ENCODE results near the gene PIH1D2.

The PIH1D2 gene

DNA sequence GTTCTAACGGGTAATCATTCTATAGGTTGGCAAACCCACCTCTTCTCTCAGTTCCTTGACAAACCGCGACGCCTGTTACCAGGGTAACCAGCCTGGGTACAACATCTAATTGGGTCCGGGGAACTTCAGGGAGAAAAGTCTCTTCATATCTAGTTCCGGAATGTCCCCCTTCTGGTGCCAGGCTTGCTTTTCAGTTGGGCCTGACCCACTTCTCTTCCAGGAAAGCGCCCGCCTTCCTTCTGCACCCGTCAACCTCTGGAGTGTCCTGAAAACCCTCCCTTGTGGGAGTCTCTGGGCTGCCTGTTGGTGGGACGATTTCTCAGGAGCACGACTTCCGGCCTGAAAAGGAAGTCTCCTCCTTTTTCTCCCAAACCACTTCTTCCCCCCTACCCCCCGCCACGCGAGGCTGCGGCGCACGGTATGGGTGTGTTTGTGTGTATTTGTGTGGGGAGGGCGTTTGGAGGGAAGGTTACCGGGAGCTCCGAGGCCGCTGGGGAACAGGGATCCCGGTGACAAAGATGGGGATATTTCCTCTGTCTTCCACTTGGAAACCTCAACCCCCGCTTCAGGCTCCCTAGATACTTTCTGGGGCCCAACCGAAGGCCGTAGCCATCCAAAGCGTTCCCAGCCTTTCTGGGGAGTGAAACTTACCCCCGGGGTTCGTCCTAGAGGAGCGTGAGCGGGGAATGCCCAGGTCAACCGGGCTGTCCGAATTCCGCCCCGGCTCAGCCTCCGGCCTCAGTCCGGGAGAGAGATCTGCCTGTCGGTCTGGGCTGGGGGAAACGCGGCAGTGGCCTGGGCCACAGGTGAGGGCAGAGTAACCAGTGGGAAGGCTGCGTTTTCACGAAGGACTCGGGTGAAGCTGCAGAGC is at the start of gene PIH1D2, which contains the start of gene NKAPD1:
TSS of gene PIH1D2 (minus strand) at position 77 of the 871 bp plus-strand sequence. CDS start 843 bp downstream, outside the sequence.
TSS of gene NKAPD1 (plus strand) at position 359 of the 871 bp plus-strand sequence. CDS start 1,276 bp downstream, outside the sequence.
- POLR2A ChIA-PET: interaction anchor here (1.0 kb wide), 1 partner anchor 12 kb away, joined by 5 read pairs; the partner anchor contains the start of genes SDHD and TIMM8B
- peak within 1 kb of the TSS; percentile 66 for H3K27ac ChIP-seq (ENCODE audit: extremely low read depth, low read depth, low read length)
- CTCF ChIA-PET: no interaction called here
- H3K36me3 ChIP-seq (ENCODE audit: control insufficient read depth in 2 of 2, insufficient read depth in 1 of 2, low read length in 2 of 2): peaks cover 0 to 45% of the 10 kb centered on the region in 2 experiments; a peak in 2 of 3 replicates
- no peaks in the 10 kb centered on the region for H3K9me3 ChIP-seq (ENCODE audit: control insufficient read depth, insufficient read depth, low read depth, low read length)
- peak within 1 kb of the TSS; percentile 97 for H3K4me3 ChIP-seq (ENCODE audit: low read depth, low read length)
- no peaks in the 10 kb centered on the region for H3K4me1 ChIP-seq (ENCODE audit: control insufficient read depth, insufficient read depth, low read length)
- TF ChIP-seq WT1 (tag by site-specific recombination; IDR thresholded peaks at IDR 0.05) (peak; percentile 81), ZNF747 (tag by site-specific recombination; IDR thresholded peaks at IDR 0.05) (no peak), ZNF580 (tag by site-specific recombination; IDR thresholded peaks at IDR 0.05) (peak; percentile 95), KLF9 (tag by site-specific recombination; IDR thresholded peaks at IDR 0.05; ENCODE audit: low read depth) (peak; percentile 35; the same call in 1 of the 2 replicates), REPIN1 (tag by site-specific recombination; IDR thresholded peaks at IDR 0.05; ENCODE audit: low read depth) (0 out of 2 replicates have a peak, but pooled peaks have one; percentile 29), ZNF777 (tag by site-specific recombination; IDR thresholded peaks at IDR 0.05; ENCODE audit: borderline replicate concordance) (0 out of 2 replicates have a peak, but pooled peaks have one; percentile 42), ZNF221 (tag by site-specific recombination; IDR thresholded peaks at IDR 0.05; ENCODE audit: borderline replicate concordance) (no peak), RBAK (tag by site-specific recombination; IDR thresholded peaks at IDR 0.05) (no peak), ZNF324 (tag by site-specific recombination; IDR thresholded peaks at IDR 0.05) (peak; percentile 94; the same call in 1 of the 2 replicates), GLI4 (tag by site-specific recombination; IDR thresholded peaks at IDR 0.05) (0 out of 2 replicates have a peak, but pooled peaks have one; percentile 38), ZNF24 (tag by site-specific recombination; IDR thresholded peaks at IDR 0.05) (peak; percentile 86), ZNF530 (tag by site-specific recombination; IDR thresholded peaks at IDR 0.05; ENCODE audit: low read depth) (no peak), ZIC2 (tag by site-specific recombination; IDR thresholded peaks at IDR 0.05) (peak; percentile 66), KLF1 (tag by site-specific recombination; IDR thresholded peaks at IDR 0.05) (0 out of 2 replicates have a peak, but pooled peaks have one; percentile 43), GLIS1 (tag by site-specific recombination; IDR thresholded peaks at IDR 0.05) (peak; percentile 89), ZBTB17 (tag by site-specific recombination; IDR thresholded peaks at IDR 0.05) (peak; percentile 82), ZNF449 (tag by site-specific recombination; IDR thresholded peaks at IDR 0.05) (peak; percentile 37; the same call in 1 of the 2 replicates), ZNF23 (tag by site-specific recombination; IDR thresholded peaks at IDR 0.05; ENCODE audit: borderline replicate concordance) (no peak), ZNF362 (tag by site-specific recombination; IDR thresholded peaks at IDR 0.05) (peak; percentile 81; the same call in 1 of the 2 replicates), KLF7 (tag by site-specific recombination; IDR thresholded peaks at IDR 0.05; ENCODE audit: borderline replicate concordance) (peak; percentile 68; the same call in 1 of the 2 replicates), ZNF266 (tag by site-specific recombination; IDR thresholded peaks at IDR 0.05; ENCODE audit: low read depth) (no peak)
- TF ChIP-seq, protein P1, sequence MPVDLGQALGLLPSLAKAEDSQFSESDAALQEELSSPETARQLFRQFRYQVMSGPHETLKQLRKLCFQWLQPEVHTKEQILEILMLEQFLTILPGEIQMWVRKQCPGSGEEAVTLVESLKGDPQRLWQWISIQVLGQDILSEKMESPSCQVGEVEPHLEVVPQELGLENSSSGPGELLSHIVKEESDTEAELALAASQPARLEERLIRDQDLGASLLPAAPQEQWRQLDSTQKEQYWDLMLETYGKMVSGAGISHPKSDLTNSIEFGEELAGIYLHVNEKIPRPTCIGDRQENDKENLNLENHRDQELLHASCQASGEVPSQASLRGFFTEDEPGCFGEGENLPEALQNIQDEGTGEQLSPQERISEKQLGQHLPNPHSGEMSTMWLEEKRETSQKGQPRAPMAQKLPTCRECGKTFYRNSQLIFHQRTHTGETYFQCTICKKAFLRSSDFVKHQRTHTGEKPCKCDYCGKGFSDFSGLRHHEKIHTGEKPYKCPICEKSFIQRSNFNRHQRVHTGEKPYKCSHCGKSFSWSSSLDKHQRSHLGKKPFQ (tag by site-specific recombination; IDR thresholded peaks at IDR 0.05): no peak
- TF ChIP-seq, protein P2, sequence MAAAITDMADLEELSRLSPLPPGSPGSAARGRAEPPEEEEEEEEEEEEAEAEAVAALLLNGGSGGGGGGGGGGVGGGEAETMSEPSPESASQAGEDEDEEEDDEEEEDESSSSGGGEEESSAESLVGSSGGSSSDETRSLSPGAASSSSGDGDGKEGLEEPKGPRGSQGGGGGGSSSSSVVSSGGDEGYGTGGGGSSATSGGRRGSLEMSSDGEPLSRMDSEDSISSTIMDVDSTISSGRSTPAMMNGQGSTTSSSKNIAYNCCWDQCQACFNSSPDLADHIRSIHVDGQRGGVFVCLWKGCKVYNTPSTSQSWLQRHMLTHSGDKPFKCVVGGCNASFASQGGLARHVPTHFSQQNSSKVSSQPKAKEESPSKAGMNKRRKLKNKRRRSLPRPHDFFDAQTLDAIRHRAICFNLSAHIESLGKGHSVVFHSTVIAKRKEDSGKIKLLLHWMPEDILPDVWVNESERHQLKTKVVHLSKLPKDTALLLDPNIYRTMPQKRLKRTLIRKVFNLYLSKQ (tag by site-specific recombination; IDR thresholded peaks at IDR 0.05; ENCODE audit: borderline replicate concordance): no peak
- TF ChIP-seq, protein P3, sequence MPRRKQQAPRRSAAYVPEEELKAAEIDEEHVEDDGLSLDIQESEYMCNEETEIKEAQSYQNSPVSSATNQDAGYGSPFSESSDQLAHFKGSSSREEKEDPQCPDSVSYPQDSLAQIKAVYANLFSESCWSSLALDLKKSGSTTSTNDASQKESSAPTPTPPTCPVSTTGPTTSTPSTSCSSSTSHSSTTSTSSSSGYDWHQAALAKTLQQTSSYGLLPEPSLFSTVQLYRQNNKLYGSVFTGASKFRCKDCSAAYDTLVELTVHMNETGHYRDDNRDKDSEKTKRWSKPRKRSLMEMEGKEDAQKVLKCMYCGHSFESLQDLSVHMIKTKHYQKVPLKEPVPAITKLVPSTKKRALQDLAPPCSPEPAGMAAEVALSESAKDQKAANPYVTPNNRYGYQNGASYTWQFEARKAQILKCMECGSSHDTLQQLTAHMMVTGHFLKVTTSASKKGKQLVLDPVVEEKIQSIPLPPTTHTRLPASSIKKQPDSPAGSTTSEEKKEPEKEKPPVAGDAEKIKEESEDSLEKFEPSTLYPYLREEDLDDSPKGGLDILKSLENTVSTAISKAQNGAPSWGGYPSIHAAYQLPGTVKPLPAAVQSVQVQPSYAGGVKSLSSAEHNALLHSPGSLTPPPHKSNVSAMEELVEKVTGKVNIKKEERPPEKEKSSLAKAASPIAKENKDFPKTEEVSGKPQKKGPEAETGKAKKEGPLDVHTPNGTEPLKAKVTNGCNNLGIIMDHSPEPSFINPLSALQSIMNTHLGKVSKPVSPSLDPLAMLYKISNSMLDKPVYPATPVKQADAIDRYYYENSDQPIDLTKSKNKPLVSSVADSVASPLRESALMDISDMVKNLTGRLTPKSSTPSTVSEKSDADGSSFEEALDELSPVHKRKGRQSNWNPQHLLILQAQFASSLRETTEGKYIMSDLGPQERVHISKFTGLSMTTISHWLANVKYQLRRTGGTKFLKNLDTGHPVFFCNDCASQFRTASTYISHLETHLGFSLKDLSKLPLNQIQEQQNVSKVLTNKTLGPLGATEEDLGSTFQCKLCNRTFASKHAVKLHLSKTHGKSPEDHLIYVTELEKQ (tag by site-specific recombination; IDR thresholded peaks at IDR 0.05; ENCODE audit: borderline replicate concordance): 0 out of 2 replicates have a peak, but pooled peaks have one; percentile 25
- TF ChIP-seq, protein P4, sequence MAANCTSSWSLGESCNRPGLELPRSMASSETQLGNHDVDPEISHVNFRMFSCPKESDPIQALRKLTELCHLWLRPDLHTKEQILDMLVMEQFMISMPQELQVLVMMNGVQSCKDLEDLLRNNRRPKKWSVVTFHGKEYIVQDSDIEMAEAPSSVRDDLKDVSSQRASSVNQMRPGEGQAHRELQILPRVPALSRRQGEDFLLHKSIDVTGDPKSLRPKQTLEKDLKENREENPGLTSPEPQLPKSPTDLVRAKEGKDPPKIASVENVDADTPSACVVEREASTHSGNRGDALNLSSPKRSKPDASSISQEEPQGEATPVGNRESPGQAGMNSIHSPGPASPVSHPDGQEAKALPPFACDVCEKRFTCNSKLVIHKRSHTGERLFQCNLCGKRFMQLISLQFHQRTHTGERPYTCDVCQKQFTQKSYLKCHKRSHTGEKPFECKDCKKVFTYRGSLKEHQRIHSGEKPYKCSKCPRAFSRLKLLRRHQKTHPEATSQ (tag by site-specific recombination; IDR thresholded peaks at IDR 0.05): 0 out of 2 replicates have a peak, but pooled peaks have one; percentile 22
